MM.1S (cell line): ENCODE measurements around the gene BCAP31.

Experiments used
- CTCF ChIP-seq: fragments of 300-600 bp; sonication (generic); IDR thresholded peaks from 2 replicates; pipeline ENCODE4 v1.5.1; 2016; ENCODE audit warnings: antibody characterized with exemption, low read length, mixed read lengths
- EZH2 ChIP-seq: fragments of 300-600 bp; sonication (generic); optimal IDR thresholded peaks from 2 replicates; pipeline ENCODE3; 2017; ENCODE audit warnings: low read depth, mild to moderate bottlenecking, antibody characterized with exemption, low read length, mixed read lengths
- EZH2phosphoT487 ChIP-seq: fragments of 300-600 bp; sonication (generic); IDR thresholded peaks from 2 replicates; pipeline ENCODE4 v1.6.1; 2018; ENCODE audit warnings: antibody characterized with exemption, low read length

DNA sequence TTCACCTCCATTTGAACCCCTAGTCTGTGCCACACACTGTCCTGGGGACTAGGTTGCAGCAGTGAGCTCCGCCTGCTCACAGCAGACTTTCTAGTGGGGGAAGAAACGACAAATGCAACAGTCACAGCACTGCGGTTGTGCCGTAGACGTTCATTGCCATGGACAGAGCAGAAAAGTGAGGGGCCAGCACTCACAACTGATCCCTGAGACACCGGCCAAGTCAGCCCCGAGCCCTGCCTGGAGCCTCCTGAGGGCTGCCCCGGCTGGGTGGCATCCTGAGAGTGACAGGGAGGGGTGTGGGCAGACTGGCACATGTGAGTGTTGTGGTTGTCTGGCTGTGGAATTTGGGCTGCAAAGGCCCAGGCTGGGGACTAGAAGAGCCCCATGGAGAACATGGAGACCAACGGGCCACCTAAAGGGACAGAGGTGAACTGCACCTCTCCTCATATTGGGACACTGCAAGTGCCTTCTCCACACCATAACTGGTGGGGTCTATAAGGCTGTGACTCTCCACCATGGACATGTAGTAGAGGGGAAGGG, 72.6 kb downstream of the BCAP31 start:
- TF ChIP-seq CTCF: peak; percentile 35
- TF ChIP-seq EZH2phosphoT487: no peak
- TF ChIP-seq EZH2: no peak
